ENCODE data around the gene MID2. TPM values are rescaled to one million over a fixed set of nuclear protein-coding genes. Genes with fewer than 3 reads are reported as not detected.
"Not testable (repeated sequence)": the region's sequence is repeated elsewhere in the genome, so short reads cannot be mapped to it uniquely, and the experiment has no call there.

MID2 gene
- total RNA-seq, 4 donors from 2014 or later: 32.2 to 66.6 (median 57.0) TPM

- Histone ChIP-seq H3K9me3 (no peaks in the 10 kb centered on the region), H3K27ac (no peak overlapping the region), H3K27me3 (no peaks in the 10 kb centered on the region), H3K4me1 (peaks cover 0 to 24% (median 0%) of the 10 kb centered on the region in 3 donors), H3K4me3 (no peak overlapping the region), H3K36me3 (peaks cover 0 to 6% of the 10 kb centered on the region in 2 donors)
- TF ChIP-seq POLR2A (IDR thresholded peaks at IDR 0.05) (no peak), CTCF (IDR thresholded peaks at IDR 0.05) (peak in 1 of 4 experiments; percentile 18)
- ATAC-seq: no peak
- 19 to 59% methylated on average over 2 to 5 of the region's 5 CpGs for WGBS, 2 donors (ENCODE audit: low coverage in 1 of 2)
Measured at GRCh38 chrX:107849747-107850421, 24.2 kb downstream of the MID2 start.

GRCh38 chrX:107850422-107850765 lies 24.7 kb downstream of the MID2 start:
- Histone ChIP-seq H3K27ac (no peak overlapping the region), H3K4me3 (no peak overlapping the region), H3K4me1 (peaks cover 0 to 18% (median 0%) of the 10 kb centered on the region in 3 donors), H3K36me3 (peaks cover 0 to 11% of the 10 kb centered on the region in 2 donors), H3K9me3 (no peaks in the 10 kb centered on the region), H3K27me3 (no peaks in the 10 kb centered on the region)
- no peak for ATAC-seq
- 27 to 70% methylated on average over 1 to 2 of the region's 2 CpGs for WGBS, 2 donors (ENCODE audit: low coverage in 1 of 2)
- TF ChIP-seq POLR2A (IDR thresholded peaks at IDR 0.05): no peak
- TF ChIP-seq POLR2AphosphoS5 (IDR thresholded peaks at IDR 0.05): no peak
- no peak for TF ChIP-seq CTCF (IDR thresholded peaks at IDR 0.05)
- no peak for TF ChIP-seq EP300 (IDR thresholded peaks at IDR 0.05)

GRCh38 chrX:107851215-107851614 lies 25.5 kb downstream of the MID2 start:
- ATAC-seq: no peak
- no peak for TF ChIP-seq EP300 (IDR thresholded peaks at IDR 0.05)
- no peak for TF ChIP-seq POLR2AphosphoS5 (IDR thresholded peaks at IDR 0.05)
- TF ChIP-seq POLR2A (IDR thresholded peaks at IDR 0.05): no peak
- TF ChIP-seq CTCF (IDR thresholded peaks at IDR 0.05): no peak
- H3K36me3 ChIP-seq: peaks cover 0 to 11% of the 10 kb centered on the region in 2 donors
- H3K4me1 ChIP-seq: peaks cover 0 to 15% (median 0%) of the 10 kb centered on the region in 3 donors
- no peak overlapping the region for H3K4me3 ChIP-seq
- H3K27me3 ChIP-seq: no peaks in the 10 kb centered on the region
- WGBS, 2 donors (ENCODE audit: low coverage in 1 of 2): 56 to 67% methylated on average over 2 of the region's 2 CpGs
- no peaks in the 10 kb centered on the region for H3K9me3 ChIP-seq
- no peak overlapping the region for H3K27ac ChIP-seq

- peaks cover 0 to 11% of the 10 kb centered on the region in 2 donors for H3K36me3 ChIP-seq
- H3K27me3 ChIP-seq, ATAC-seq, H3K27ac ChIP-seq, H3K9me3 ChIP-seq, H3K4me3 ChIP-seq: not testable (repeated sequence)
- peaks cover 0 to 15% (median 0%) of the 10 kb centered on the region in 3 donors for H3K4me1 ChIP-seq
- WGBS, 2 donors (ENCODE audit: low coverage in 1 of 2): 95 to 98% methylated on average over 6 of the region's 7 CpGs
Measured at GRCh38 chrX:107851665-107852064, 26.0 kb downstream of the MID2 start.

GRCh38 chrX:107856289-107856688 lies 30.6 kb downstream of the MID2 start:
- Histone ChIP-seq H3K9me3 (no peaks in the 10 kb centered on the region), H3K4me1 (no peaks in the 10 kb centered on the region), H3K27me3 (no peaks in the 10 kb centered on the region), H3K27ac (no peak overlapping the region), H3K36me3 (peaks cover 0 to 13% of the 10 kb centered on the region in 2 donors), H3K4me3 (no peak overlapping the region)
- no peak for TF ChIP-seq POLR2AphosphoS5 (IDR thresholded peaks at IDR 0.05)
- no peak for TF ChIP-seq POLR2A (IDR thresholded peaks at IDR 0.05)
- TF ChIP-seq CTCF (IDR thresholded peaks at IDR 0.05): no peak
- no peak for TF ChIP-seq EP300 (IDR thresholded peaks at IDR 0.05)
- ATAC-seq: no peak

GRCh38 chrX:107857041-107857440 lies 31.4 kb downstream of the MID2 start:
- not testable (repeated sequence) for H3K27ac ChIP-seq, H3K9me3 ChIP-seq, ATAC-seq, H3K4me1 ChIP-seq, H3K4me3 ChIP-seq, H3K27me3 ChIP-seq
- H3K36me3 ChIP-seq: peaks cover 0 to 18% of the 10 kb centered on the region in 2 donors
- no CpG with 5 or more reads among the region's 5 CpGs for WGBS, 2 donors (ENCODE audit: low coverage in 1 of 2)
